IPS-18c (cell line): ENCODE results near the gene GGTLC2.

ENCODE experiments used
- H3K4me3 ChIP-seq: 2 replicates; pipeline ENCODE4 v1.7.0; 2013; ENCODE audit warnings: low read depth, mild to moderate bottlenecking, low read length, moderate library complexity; ENCODE audit not compliant: insufficient read depth
- H3K9me3 ChIP-seq: one replicate; pipeline ENCODE4 v1.6.1; 2013; ENCODE audit warnings: mild to moderate bottlenecking, low read length, moderate library complexity; ENCODE audit not compliant: control insufficient read depth, insufficient read depth

The GGTLC2 gene

DNA sequence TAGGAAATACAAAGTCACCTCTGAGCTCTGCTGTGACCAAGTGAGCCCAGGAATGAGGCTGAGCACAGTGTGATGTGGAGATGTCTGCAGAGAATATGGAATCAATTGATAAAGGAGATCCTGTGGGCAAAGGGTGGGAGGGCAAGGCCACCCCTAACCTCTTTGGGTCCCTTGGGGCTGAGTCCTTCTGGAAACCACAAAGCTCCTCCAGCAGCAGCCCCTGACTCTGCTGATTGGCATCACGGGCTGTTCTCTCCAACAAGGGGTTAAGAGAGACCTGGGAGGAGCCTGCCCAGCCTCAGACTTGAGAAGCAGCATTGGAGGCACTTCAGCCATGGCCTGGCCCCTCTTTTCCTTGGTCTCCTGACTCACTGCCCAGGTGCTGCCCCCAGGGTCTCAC lies 49.7 kb downstream of the GGTLC2 start:
- H3K4me3 ChIP-seq: no peak overlapping the region

DNA sequence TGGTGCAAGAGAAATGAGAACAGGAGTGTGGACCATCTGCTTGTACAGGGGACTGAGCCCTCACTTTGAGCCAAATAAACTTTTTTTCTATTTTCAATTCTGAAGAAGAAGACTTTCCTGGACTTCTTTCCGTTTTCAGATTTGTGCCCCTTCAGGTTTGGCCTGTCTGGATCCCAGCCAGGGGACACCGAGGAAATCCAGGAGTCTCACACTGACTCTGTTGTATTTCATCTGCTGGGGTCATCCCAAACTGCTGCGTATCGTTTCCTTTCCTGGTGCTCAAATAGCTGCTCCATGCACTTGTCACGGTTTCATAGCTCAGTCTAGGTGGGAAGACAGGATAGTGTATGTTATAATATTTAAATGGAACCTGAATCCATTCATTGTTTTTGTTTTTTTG lies 51.7 kb downstream of the GGTLC2 start:
- no peaks in the 10 kb centered on the region for H3K9me3 ChIP-seq
- H3K4me3 ChIP-seq: no peak overlapping the region

More for the DNA sequence above, 49.7 kb downstream of the GGTLC2 start:
- no peaks in the 10 kb centered on the region for H3K9me3 ChIP-seq
